Measurements from ENCODE around the gene AGBL3. TPM values are rescaled to one million over a fixed set of nuclear protein-coding genes. Genes with fewer than 3 reads are reported as not detected.
A peak's percentile ranks its signal among the peaks of the same experiment; 100 is the strongest.

The AGBL3 gene
- total and polyA plus RNA-seq, 9 of the 15 experiments (the other 6 are each of a cell fraction or from before 2014, with no cell fraction given) = 0.54 to 2.9 (median 1.7) TPM

GRCh38 chr7:135168489-135169140 is 182.3 kb downstream of the AGBL3 start (continued):
- TF ChIP-seq CBX8 (IDR thresholded peaks at IDR 0.05; ENCODE audit: borderline replicate concordance, extremely low read depth, low read depth, low read length, poor library complexity, severe bottlenecking) (no peak), ZNF589 (CRISPR knock-in tag; IDR thresholded peaks at IDR 0.05; ENCODE audit: low read depth) (no peak), TOE1 (IDR thresholded peaks at IDR 0.05; ENCODE audit: borderline replicate concordance) (no peak), TOE1 (CRISPR knock-in tag; IDR thresholded peaks at IDR 0.05; ENCODE audit: borderline replicate concordance, low read depth) (no peak), SP1 (CRISPR knock-in tag; IDR thresholded peaks at IDR 0.05) (peak; percentile 57; the same call in 1 of the 2 replicates), PURB (CRISPR knock-in tag; IDR thresholded peaks at IDR 0.05; ENCODE audit: low read depth) (0 out of 2 replicates have a peak, but pooled peaks have one; percentile 60), CEBPG (CRISPR knock-in tag; IDR thresholded peaks at IDR 0.05) (0 out of 2 replicates have a peak, but pooled peaks have one; percentile 8), CEBPG (tag; conservative IDR thresholded peaks at IDR 0.05 in 1 of 2, IDR thresholded peaks at IDR 0.05 in 1 of 2) (no peak), MIER1 (IDR thresholded peaks at IDR 0.05; ENCODE audit: low read depth) (no peak), ZNF347 (CRISPR knock-in tag; IDR thresholded peaks at IDR 0.05; ENCODE audit: low read depth) (no peak), MGA (IDR thresholded peaks at IDR 0.05) (no peak), TAL1 (IDR thresholded peaks at IDR 0.05) (no peak), ZNF165 (CRISPR knock-in tag; IDR thresholded peaks at IDR 0.05; ENCODE audit: borderline replicate concordance) (no peak), ZNF79 (CRISPR knock-in tag; IDR thresholded peaks at IDR 0.05; ENCODE audit: low read depth) (no peak)
